ENCODE data around the gene CASK. TPM values are rescaled to one million over a fixed set of nuclear protein-coding genes. Genes with fewer than 3 reads are reported as not detected.

Gene CASK
- total RNA-seq, 1 donor from 2014 or later, result 43.0 TPM

GRCh38 chrX:41670112-41670511 is 253.2 kb downstream of the CASK start:
- Mint-ChIP-seq H3K27me3 (ENCODE audit: unreplicated experiment) (no peaks in the 10 kb centered on the region), H3K4me3 (ENCODE audit: unreplicated experiment) (no peak overlapping the region), H3K36me3 (ENCODE audit: unreplicated experiment) (peaks cover 2% of the 10 kb centered on the region), H3K9me3 (ENCODE audit: unreplicated experiment) (no peaks in the 10 kb centered on the region), H3K4me1 (ENCODE audit: unreplicated experiment) (peaks cover 4% of the 10 kb centered on the region), H3K27ac (ENCODE audit: unreplicated experiment) (no peak overlapping the region)
- DNase-seq (ENCODE audit: extremely low spot score, unreplicated experiment), result no peak
- no peak for TF ChIP-seq CTCF (IDR thresholded peaks at IDR 0.05)

DNA sequence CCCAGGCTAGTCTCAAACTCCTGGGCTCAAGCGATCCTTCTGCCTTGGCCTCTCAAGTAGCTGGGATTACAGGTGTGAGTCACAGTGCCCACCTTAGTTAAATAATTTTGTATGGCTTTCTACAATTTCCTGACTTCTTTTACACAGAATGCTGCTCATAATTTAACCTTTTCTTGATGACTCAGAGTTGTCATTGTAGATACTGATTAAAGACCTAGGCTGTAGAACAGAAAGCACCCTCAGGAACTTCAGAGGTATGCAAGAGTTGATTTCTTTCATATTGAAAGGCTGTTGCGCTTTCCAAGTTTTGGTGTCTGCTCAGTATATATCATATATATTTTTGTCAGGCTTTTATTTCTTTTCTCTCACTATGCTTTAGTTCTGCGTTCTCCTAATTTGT is 255.7 kb downstream of the CASK start:
- Mint-ChIP-seq H3K4me3 (ENCODE audit: unreplicated experiment) (no peak overlapping the region), H3K9me3 (ENCODE audit: unreplicated experiment) (no peaks in the 10 kb centered on the region), H3K27me3 (ENCODE audit: unreplicated experiment) (no peaks in the 10 kb centered on the region), H3K36me3 (ENCODE audit: unreplicated experiment) (peaks cover 2% of the 10 kb centered on the region), H3K4me1 (ENCODE audit: unreplicated experiment) (peaks cover 21% of the 10 kb centered on the region), H3K27ac (ENCODE audit: unreplicated experiment) (no peak overlapping the region)
- no peak for TF ChIP-seq CTCF (IDR thresholded peaks at IDR 0.05)
- DNase-seq (ENCODE audit: extremely low spot score, unreplicated experiment), result no peak

GRCh38 chrX:41666251-41666650 is 257.1 kb downstream of the CASK start:
- no peak for DNase-seq (ENCODE audit: extremely low spot score, unreplicated experiment)
- Mint-ChIP-seq H3K36me3 (ENCODE audit: unreplicated experiment) (peaks cover 4% of the 10 kb centered on the region), H3K27ac (ENCODE audit: unreplicated experiment) (peak overlapping the region; percentile 35), H3K27me3 (ENCODE audit: unreplicated experiment) (no peaks in the 10 kb centered on the region), H3K4me1 (ENCODE audit: unreplicated experiment) (peaks cover 22% of the 10 kb centered on the region), H3K4me3 (ENCODE audit: unreplicated experiment) (no peak overlapping the region), H3K9me3 (ENCODE audit: unreplicated experiment) (no peaks in the 10 kb centered on the region)
- TF ChIP-seq CTCF (IDR thresholded peaks at IDR 0.05), result no peak

DNA sequence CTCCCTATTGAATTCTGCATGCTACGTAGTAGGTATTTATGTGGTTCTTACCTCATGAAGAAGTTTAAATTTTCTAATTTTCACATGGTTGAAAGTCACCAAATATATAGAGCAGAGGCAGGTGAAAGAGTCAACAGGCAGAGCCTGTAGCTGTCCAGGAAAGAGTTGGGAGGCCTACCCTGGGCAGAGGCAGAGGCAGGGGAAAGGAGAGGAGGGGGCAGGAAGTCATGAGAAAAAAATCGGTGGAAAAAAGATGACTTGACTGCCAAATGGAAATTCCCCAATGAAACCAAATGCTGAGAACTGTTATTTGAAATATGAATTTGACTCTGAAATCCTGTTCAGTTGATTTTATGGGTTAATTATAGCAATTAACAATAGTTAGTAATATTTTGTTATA is 257.7 kb downstream of the CASK start:
- no peak overlapping the region for H3K27ac Mint-ChIP-seq (ENCODE audit: unreplicated experiment)
- no peak overlapping the region for H3K4me3 Mint-ChIP-seq (ENCODE audit: unreplicated experiment)
- H3K9me3 Mint-ChIP-seq (ENCODE audit: unreplicated experiment), result no peaks in the 10 kb centered on the region
- H3K36me3 Mint-ChIP-seq (ENCODE audit: unreplicated experiment), result peaks cover 4% of the 10 kb centered on the region
- DNase-seq (ENCODE audit: extremely low spot score, unreplicated experiment), result no peak
- peaks cover 22% of the 10 kb centered on the region for H3K4me1 Mint-ChIP-seq (ENCODE audit: unreplicated experiment)
- no peak for TF ChIP-seq CTCF (IDR thresholded peaks at IDR 0.05)
- H3K27me3 Mint-ChIP-seq (ENCODE audit: unreplicated experiment), result no peaks in the 10 kb centered on the region

GRCh38 chrX:41664908-41665307 is 258.4 kb downstream of the CASK start:
- no peaks in the 10 kb centered on the region for H3K27me3 Mint-ChIP-seq (ENCODE audit: unreplicated experiment)
- H3K4me3 Mint-ChIP-seq (ENCODE audit: unreplicated experiment), result no peak overlapping the region
- H3K9me3 Mint-ChIP-seq (ENCODE audit: unreplicated experiment), result no peaks in the 10 kb centered on the region
- DNase-seq (ENCODE audit: extremely low spot score, unreplicated experiment), result no peak
- H3K27ac Mint-ChIP-seq (ENCODE audit: unreplicated experiment), result peak overlapping the region; percentile 82
- H3K36me3 Mint-ChIP-seq (ENCODE audit: unreplicated experiment), result peaks cover 4% of the 10 kb centered on the region
- no peak for TF ChIP-seq CTCF (IDR thresholded peaks at IDR 0.05)
- peaks cover 22% of the 10 kb centered on the region for H3K4me1 Mint-ChIP-seq (ENCODE audit: unreplicated experiment)
